GM21619 (cell line): ENCODE data around the gene ZNF398.

Experiments
- ATAC-seq: cut with Tn5 transposase; IDR thresholded peaks from one replicate; pipeline ENCODE4 v1.9.1; 2021; ENCODE audit not compliant: unreplicated experiment

ZNF398 gene

DNA sequence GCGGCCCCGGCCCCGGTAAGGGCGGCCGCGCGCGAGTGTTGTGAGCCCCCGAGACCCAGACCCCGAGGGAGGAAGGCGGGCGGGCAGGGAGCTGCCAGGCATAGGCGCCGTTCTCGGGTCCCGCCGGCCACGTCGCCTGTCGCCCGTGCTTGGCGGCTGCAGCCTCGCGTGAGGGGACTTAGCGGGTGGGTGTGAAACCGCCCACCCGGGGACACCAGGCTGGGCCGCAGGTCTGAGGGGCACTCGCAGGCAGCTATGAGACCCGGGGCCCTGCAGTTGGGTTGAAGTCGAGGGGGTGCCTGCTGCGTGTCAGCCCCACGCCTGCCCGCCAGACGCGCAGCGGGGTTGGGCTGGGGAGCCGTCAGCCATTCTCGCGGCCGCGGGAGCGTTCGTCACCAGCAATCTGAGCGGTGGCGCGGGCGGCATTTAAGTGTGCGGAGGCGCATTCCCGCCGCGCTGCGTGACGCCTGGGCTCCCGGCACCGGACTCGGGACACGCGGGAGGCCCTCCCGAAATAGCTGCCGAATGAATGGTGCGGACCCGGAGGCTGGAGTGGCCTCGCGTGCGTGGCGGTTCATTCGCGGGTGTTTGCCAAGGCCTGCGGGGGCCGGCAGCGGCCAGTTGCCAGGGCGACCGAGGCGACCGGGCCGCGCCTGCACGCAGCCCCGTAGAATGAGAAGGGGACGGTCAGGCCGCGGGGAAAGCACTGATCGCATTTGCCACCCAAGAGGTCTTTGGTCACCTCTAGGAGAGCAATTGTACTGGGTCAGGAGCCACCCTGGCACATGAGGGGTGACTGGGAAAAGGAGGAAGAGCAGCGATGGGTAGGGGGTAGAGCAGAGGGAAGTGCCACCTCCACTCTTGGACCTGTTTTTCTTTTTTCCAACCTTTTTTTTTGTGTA is 750 bp downstream of the ZNF398 start:
- ATAC-seq, result peak; percentile 30

DNA sequence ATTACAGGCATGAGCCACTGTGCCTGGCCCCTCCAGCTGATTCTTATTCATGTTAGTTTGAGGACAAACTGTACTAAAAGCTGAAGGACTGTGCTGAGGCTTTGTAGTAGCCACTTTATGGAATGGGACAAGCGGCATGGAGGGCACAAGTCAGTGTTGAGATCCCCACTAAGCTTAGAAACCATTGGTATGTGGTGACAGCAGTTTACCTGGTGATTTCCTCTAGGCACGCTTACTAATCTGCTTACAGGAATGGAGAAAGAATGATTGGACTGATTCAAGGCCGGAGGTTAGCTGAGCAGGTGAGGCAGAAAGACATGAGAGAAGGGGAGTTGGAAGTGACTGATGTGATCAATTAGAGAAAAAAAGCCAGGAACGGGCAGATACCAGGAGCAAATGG is 3.7 kb downstream of the ZNF398 start:
- ATAC-seq, result no peak

DNA sequence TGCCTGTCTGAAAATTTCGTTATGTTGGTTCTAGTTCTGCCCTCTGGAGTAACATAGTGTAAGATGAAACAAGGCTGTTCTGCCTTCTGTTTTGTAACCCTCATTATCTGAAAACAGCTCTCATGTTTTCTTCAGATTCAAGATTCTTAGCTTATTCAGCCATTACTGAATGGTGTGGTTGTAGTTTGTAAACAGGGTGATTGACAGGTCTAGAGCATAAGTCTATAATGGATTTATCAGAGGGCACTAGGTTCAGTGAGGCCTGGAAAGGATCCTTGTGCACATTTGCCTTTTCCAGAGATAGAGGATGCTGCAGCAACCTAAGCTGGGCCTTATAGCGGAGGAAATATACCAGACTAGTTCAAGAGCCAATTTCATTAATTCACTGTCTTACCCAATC is 6.1 kb downstream of the ZNF398 start:
- ATAC-seq, result no peak

DNA sequence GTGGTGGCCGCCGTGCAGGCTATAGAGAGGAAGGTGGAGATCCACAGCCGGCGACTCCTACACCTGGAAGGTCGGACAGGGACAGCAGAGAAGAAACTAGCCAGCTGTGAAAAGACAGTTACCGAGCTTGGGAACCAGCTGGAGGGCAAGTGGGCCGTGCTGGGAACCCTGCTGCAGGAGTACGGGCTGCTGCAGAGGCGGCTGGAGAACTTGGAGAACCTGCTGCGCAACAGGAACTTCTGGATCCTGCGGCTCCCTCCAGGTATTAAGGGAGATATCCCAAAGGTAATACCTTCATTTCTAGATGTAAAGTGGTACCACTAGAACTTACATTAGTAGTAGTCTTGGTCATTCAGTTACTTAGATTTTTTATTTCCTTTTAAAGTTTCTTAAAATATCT is 6.8 kb downstream of the ZNF398 start:
- ATAC-seq, result no peak

DNA sequence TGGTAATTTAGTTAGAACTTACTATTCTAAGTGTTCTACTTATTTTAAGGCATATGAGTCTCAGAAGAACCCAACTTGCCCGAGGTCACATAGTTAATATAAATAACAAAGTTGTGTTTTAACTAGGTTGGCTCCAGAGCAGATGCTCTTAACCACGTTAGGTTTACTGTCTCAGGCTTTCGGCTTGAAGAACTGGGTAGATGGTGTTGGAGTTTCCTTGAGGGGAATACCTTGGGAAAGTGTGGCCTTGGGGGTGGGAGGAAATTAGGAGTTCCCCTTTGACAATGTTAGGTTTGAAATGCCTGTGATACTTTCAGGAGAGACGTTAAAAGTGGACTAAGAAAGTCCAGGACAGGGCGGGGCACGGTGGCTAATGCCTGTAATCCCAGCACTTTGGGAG is 9.6 kb downstream of the ZNF398 start:
- no peak for ATAC-seq

DNA sequence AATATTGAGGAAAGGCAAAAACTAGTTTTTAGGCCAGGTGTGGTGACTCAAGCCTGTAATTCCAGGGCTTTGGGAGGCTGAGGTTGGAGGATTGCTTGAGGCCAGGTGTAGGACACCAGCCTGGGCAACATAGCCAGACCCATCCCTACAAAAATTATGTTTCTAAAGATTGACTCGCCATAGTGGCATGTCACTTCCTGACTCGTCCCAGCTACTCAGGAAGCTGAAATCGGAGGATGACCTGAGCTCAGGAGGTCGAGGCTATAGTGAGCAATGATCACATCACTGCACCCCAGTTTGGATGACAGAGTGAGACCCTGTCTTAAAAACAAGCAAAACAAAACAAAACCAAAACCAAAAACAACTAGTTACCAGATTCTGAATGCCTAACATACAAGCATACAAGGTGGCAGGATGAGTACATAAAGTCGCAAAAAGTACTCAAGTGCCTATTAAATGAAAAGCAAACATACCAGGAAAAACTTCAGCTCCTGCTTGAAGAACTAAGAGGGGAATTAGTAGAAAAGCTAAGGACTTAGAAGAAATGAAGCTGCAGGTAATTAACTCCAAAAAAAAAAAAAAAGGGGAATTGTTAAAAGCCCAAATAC is 14.1 kb downstream of the ZNF398 start:
- ATAC-seq, result no peak

DNA sequence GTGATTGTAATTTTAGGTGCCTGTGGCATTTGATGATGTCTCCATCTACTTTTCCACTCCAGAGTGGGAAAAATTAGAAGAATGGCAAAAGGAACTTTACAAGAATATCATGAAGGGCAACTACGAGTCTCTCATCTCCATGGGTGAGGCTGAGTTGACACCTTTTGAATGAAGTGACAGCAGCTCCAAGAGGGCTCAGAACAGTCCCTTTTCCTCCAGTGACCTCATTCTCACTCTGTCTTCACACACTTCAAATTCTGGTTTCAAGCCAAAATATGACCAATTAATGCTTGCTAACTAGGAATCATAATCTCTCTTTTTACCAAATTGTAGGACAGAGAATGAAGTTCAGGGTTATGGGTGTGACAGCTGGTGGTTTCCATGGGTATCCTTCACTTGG is 18.9 kb downstream of the ZNF398 start:
- no peak for ATAC-seq

DNA sequence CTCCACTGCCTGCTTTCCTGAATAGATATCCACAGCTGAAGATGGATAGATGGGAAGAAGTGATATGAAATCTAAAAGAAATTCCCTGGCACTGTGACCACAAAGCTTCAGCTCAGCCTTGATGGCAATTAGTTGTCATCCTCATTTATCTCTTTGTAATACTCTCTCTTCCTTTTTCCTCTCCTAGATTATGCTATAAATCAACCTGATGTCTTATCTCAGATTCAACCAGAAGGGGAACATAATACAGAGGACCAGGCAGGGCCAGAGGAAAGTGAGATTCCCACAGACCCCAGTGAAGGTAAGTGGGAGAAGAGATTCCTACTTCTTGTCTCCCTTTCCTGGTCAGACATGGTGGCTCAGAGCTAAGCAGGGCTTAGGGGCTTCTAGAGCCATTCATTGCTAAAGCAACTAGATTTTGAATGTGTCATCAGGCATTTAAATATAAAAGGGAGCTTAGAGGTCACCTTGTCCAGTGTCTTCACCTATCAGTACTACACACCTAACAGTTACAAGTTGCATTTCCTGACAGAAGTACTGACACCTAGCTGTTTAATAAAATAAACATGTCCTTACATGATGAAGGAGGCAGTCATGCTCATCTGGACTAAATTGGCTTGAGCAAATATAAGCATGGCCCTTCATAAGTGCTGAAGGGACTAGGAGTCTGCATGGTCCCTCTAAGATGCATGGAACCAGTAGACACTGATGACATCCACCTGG is 19.5 kb downstream of the ZNF398 start:
- no peak for ATAC-seq

DNA sequence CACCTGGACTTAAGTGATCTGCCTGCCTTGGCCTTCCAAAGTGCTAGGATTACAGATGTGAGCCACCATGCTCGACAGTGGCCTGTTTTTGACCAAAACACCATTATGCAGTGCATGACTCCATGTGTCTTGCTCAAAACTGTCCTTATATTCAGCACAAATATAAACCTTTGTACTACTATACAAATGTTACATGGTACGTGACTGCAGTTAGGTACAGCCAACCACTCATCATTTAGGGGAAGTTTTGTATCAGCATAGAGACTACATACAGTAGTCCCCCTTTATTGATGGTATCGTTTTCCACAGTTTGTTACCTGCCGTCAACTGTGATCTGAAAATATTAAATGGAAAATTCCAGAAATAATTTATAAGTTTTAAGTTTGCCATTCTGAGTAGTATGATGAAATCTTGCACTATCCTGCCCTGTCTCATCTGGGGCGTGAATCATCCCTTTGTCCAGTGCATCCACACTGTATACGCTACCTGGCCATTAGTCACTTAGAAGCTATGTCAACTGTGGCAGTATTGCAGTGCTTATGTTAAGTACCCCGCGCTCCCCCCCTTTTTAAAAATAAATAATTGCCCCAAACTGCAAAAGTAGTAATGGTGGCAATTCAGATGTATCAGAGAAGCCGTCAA is 24.8 kb downstream of the ZNF398 start:
- ATAC-seq, result no peak

DNA sequence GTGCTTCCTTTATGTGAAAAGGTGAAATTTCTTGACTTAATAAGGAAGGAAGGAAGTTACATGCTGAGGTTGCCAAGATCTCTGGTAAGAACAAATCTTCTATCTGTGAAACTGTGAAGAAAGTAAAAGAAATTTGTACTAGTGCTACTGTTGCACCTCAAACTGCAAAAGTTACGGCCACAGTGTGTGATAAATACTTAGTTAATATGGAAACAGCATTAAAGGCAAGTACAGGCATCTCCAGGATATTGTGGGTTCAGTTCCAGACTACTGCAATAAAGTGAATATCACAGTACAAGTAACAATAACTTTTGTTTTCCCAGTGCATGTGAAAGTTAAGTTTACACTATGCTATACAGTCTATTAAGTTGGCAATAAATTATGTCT is 25.3 kb downstream of the ZNF398 start:
- no peak for ATAC-seq

DNA sequence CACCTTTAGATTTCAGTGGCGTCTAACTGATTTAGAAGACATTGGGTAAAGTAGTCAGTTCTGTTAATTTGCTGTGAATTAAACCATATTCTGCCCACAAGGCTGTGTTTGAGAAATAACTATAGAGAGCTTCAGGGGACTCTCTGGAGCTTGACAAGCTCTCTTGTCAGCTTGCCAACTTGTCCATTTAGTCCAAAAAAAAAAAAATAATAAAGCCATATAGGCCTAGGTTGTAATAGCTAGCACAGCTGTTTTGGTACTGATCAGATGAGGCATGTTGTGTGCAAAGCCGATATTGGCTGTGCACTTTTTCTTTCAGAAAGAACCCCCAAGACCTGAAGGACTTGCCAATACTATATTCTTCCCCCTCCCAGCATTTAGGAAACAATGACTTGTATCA is 27.9 kb downstream of the ZNF398 start:
- no peak for ATAC-seq

DNA sequence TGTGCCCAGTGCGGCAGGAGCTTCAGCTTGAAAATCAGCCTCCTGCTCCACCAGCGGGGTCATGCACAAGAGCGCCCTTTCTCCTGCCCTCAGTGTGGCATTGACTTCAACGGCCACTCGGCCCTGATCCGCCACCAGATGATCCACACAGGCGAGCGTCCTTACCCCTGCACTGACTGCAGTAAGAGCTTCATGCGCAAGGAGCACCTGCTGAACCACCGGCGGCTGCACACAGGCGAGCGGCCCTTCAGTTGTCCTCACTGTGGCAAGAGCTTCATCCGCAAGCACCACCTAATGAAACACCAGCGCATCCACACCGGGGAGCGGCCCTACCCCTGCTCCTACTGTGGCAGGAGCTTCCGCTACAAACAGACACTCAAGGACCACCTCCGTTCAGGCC is 32.0 kb downstream of the ZNF398 start:
- no peak for ATAC-seq

DNA sequence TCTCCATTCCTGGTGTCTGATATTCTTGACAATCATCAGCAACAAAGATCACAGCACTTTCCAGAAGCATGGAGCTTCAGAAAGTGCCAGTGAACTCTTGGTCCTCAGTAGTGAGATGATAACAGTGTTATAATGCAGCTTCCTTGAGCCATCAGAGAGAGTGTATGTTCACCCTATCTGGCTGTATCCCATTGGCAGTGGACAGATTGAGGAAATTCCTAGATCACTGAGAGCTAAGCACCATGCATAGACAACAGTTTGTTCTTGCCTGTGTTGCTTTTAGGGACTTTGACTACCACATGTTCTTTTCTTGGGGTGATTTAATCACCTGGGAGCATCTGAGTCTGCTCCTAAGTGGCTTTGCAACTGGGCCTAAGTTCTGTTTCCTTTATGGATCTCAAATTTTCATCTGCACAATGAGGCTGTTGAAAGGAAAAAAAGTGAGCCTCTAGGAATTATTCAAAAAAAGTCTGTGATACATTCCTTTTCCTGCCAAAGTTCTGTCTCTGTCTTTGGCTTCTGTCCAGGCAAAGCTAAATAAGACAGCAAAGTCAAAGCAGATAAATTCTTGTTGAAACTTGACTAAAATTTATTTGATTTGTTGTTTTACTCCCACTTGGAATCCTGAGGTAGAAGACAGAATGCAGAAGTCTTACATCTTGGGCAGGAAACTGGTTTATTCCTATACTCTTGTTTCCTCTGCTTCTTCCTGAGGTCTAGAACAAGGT is 33.6 kb downstream of the ZNF398 start:
- ATAC-seq, result no peak

DNA sequence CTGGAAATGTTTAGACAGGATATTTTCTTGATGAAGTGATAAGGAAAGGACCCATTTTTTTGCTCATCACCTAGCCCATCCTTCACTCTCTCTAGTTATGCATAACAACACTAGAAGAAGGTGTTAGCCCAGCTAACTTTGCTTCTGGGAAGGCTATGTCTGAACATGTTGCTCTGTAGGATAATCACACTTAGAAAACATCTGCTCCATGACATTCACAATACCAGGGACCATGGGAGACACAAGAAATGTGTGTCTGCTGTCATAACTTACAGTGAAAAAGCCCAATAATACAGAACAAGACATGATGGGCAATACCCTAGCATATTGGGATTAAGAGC is 34.2 kb downstream of the ZNF398 start:
- ATAC-seq, result no peak

DNA sequence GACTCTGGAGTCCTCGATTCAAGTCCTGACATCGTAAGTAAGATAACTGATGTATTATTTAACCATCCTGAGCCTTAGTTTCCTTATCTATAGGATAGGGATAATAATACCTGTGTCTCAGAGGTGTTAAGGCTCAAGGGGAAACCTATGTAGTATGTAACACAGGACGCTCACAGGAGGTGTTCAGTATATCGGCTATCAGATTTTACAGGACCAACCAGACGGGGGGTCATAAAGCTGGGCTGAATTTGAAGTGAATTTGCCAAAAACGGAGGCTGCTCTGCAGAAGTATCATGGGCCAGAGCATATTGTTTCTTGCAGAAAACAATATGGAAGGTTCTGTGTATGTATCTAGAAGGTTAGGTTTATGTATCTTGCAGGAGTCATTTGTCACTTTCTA is 37.0 kb downstream of the ZNF398 start:
- ATAC-seq, result no peak

DNA sequence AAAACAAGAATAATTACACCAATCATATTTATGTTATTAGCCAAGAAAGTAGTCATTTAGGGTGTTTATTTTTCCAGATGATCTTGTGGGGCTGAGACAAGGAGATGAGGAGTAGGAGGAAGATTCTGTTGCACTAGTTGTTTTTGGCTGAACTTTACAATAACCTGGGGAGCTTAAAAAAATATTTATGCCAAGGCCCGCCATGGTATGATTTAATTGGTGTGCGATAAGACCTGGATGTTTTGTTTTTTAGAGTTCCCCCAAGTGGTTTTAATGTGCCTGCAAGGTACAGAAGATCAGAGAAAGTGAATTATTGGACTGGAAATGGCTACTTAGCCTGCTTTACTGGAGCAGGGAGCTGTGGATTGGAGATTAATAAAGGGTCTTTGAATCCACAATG is 41.0 kb downstream of the ZNF398 start:
- ATAC-seq, result no peak

DNA sequence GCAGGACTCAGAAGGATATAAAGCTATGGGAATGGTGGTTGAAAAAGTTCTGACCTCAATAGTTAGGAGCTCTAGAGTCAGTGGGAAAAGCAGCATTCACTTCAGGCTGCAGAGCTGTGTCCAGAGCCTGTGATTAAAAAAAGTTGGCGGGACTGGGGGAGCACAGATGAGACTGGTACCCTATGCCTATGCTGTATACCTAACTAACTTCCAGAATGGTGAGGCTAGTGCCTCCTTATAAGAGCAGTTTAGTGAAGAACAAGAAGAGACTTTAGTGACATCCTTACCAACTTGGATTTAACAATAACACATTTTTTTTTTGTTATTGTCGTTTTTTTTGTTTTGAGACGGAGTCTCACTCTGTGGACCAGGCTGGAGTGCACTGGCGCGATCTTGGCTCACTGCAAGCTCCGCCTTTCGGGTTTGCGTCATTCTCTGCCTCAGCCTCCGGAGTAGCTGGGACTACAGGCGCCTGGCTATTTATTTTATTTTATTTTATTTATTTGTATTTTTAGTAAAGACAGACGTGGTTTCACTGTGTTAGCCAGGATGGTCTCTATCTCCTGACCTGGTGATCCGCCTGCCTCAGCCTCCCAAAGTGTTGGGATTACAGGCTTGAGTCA is 41.5 kb downstream of the ZNF398 start:
- ATAC-seq, result no peak

DNA sequence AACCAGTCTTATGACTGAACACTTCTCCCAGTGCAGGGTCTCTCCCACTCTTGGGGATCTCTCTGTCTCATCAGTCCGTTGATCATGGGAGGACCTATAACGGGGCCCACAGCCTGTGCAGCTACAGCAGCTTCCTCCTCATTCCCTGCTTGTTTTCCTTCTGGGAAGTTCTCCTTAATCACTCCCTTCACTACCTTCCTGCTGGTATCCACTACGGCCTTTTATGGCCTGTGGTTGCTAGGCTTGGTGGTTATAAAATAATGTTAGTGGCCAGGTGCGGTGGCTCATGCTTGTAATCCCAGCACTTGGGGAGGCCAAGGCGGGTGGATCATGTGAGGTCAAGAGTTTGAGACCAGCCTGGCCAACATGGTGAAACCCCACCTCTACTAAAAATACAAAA is 44.6 kb downstream of the ZNF398 start:
- ATAC-seq, result no peak

DNA sequence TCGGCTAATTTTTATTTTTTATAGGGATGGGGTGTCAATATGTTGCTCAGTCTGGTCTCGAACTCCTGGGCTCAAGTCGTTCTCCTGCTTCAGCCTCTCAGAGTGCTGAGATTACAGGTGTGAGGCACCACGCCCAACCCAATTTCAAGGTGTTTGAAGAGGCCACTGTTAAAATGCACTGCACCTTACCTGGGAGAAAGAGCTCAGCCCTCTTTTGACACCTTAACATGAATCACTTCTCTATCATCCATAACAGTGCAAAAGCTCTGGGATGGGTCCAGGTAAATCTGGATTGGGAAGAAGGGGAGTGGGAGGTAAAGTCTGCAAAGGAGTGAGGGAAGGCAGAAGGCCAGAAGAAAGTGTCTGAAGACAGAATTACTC is 47.5 kb downstream of the ZNF398 start:
- no peak for ATAC-seq
